HG03342 (cell line): ENCODE results near the gene PYY.
"Not testable (repeated sequence)": the region's sequence is repeated elsewhere in the genome, so short reads cannot be mapped to it uniquely, and the experiment has no call there.

ENCODE experiments used
- ATAC-seq: cut with Tn5 transposase; IDR thresholded peaks from one replicate; pipeline ENCODE4 v1.9.1; 2021; ENCODE audit warnings: mild to moderate bottlenecking, moderate library complexity; ENCODE audit not compliant: unreplicated experiment

The PYY gene

DNA sequence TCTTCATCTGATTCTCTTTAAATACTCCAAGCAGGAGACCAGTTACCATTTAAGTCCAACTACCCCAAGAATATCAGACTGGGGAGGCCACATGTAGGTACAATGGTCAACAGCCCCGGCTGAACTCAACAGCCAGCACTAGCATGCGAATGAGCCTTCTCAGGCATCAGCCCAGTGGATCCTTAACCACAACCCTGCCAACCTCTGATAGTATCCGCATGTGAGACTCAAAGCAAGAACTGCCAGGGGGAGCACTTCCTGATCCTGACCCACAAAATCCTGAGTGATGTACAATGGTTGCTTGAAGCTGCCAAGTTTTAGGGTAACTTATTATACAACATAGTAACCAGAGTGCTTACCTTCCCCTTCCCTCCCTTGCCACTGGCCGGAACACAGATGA lies 4.0 kb downstream of the PYY start:
- no peak for ATAC-seq

DNA sequence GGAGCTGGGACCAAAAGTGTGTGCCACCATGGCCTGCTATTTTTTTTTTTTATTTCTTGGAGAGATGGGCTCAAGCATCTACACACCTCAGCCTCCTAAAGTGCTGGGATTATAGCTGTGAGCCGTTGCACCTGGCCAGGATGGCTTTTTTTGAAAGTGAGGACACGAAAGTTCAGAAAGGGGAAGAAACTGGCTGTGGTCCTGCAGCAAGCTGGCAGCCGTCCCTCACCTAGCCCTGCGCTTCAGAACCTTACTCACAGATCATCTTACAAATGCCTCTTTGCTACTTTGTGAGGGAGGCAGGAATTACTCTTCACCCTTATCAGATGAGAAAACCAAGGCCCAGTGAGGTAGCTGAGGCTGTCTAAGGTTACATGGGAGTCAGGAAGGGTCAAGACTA lies 7.0 kb downstream of the PYY start:
- no peak for ATAC-seq

DNA sequence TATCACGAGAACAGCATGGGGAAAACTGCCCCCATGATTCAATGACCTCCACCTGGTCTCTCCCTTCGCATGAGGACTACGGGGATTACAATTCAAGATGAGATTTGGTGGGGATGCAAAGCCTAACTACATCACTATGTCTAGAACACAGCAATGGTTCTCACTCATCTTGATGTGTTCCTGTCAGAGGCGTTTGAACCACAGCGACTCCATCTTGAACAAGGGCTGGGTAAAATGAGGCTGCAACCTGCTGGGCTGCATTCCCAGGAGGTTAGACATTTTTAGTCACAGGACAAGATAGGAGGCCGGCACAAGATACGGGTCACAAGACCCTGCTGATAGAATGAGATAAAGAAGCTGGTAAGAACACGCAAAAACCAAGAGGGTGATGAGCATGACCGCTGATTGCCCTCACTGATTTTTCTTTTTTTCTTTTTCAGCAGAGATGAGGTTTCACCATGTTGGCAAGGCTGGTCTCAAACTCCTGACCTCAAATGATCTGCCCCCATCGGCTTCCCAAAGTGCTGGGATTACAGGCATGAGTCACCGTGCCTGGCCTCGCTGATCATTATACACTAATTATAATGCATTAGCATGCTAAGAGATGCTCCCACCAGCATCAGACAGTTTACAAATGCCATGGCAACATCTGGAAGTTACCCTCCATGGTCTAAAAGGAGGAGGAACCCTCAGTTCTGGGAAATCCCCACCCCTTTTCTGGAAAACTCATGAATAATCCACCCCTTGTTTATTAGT lies 8.5 kb downstream of the PYY start:
- ATAC-seq, result no peak

- no peak for ATAC-seq
These were observed 11.6 kb downstream of the PYY start, which contains the start of gene PPY for GRCh38 chr17:43942051-43942685. PPY (minus strand) TSS chr17:43942476; CDS start chr17:43941654, 822 bp downstream.

GRCh38 chr17:43940630-43941029 lies 13.1 kb downstream of the PYY start:
- no peak for ATAC-seq

DNA sequence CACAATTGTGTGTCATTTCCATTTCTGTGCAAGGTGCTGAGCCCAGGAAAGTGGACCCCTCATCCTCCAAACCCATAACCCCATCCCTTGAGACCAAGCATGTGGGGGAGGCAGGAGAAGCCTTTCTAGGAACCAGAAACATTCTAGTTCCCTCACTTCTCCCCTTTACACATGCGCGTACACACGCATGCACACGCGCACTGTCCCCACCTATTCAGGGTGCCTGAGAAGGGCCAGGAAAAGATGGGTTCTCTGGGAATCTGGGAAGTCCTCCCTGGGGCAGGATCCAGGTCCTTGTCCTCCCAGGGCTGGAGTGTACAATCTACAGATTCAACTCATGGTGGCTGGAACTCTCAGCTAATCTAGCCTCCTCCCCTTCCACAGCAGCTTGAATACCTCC lies 13.9 kb downstream of the PYY start:
- no peak for ATAC-seq

GRCh38 chr17:43939452-43939851 lies 14.3 kb downstream of the PYY start:
- not testable (repeated sequence) for ATAC-seq

DNA sequence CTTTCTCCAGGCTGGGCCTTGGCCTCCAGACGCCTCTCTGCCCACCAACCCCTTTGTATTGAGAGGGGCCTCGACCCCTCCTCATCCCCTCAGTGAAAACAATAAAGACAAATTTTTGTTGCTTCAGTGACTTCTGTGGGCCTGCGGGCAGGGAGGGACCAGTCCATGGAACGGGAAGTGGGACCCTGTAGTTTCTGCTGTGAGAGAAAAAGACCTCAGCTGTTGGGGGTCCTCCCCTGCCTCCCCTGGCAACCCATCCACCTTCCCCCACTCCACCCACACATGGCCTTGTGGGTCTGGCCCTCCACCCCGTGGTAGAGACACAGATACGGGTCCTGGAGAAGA lies 14.9 kb downstream of the PYY start:
- no peak for ATAC-seq

GRCh38 chr17:43936434-43936833 lies 17.3 kb downstream of the PYY start:
- no peak for ATAC-seq

GRCh38 chr17:43935926-43936261 lies 17.8 kb downstream of the PYY start:
- ATAC-seq, result no peak

DNA sequence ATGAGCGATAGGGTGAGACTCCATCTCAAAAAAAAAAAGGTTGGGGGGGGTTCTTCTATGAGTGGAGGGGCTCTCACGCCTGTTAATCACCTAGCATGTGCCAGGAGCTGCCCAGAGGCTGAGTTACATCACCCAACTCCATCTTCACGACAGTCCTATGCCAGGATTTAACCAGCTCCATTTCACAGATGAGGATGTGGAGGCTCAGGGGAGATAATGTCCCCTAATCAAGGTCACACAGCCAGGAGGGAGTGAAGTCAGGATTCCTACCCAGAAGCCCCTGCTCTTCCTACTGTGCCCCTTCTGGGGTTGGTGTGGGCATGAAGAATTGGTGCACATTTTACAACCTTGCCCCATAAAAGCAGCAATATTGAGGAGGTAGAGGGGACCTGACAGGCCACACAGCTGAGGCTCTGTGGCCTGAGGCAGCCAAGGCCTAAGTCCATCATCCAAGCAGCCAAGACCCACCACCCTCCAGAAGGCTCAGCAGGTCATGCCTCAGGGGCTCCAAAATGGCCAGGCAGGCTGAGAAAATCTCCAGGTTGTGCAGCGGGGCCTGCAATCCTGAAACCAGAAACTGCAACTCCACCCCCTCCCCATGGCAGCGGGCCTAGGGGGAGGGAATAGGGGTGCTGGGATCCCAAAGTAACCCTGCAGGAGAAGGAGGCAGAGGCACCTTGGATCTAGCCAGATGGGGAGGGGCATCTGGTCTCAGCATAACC lies 18.4 kb downstream of the PYY start:
- no peak for ATAC-seq

DNA sequence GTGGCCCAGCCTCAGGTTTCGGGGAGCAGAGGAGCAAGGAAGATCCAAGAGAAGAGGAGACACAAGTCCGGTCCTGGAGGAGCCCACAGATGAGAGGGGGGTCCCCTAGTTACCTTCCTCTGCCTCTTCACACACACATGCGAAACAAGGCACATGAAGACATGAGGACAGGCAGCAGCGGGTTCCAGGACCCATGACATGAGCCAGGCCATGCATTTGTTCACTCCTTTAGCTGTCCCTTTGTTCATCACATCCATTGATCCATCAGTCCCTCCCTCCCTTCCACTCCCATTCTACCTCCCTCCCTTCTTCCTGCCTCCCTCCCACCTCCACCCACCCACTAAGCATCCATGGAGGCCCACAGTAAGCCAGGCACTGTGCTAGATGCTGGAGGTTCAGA lies 20.8 kb downstream of the PYY start:
- ATAC-seq, result no peak

GRCh38 chr17:43932357-43932756 lies 21.4 kb downstream of the PYY start:
- ATAC-seq, result no peak

DNA sequence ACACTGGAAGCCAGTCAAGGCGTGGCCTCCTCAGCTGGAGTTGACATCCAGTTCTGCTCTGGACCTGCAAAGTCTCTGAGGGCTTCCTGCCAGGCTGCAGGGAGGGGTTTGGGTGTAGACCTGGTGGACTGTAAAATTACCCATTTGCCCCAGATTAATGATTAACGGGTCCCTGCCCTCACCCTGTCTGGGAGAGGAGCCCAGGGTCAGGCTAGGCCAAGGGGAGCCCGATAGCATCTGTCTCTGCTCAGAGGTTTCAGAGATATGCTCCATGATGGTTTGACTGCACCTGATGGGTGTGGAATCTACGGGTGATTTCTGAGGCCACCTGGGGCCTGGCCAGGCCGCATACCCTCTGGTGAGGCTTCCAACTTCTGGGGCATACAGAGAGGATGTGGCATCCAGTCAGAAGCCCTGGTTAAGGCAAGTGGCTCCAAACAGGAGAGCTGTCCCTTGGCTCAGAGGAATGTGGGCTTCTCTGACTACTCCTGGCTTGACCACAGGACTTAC lies 22.6 kb downstream of the PYY start:
- ATAC-seq, result no peak

- ATAC-seq, result no peak
These were observed 25.1 kb downstream of the PYY start for GRCh38 chr17:43928609-43929008.

DNA sequence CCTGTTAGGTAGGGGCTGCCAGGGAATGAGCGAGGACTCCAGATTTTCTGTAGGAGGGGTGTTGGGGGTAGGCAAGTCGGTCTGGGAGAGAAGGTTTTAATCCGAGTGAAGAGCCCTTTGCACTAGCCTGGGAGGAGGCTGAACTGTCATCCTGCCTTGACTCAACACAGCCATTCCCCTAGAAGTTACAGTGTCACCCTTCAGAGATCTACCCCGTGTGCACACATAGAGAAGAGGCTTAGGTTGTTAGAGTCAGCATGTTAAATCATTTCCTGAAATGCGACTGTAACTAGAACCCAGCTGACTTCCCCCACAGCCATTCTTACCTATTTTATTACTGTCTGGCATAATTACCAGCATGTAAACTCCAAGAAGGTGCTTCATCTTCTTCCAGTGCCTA lies 25.8 kb downstream of the PYY start:
- not testable (repeated sequence) for ATAC-seq

GRCh38 chr17:43927060-43927864 lies 26.5 kb downstream of the PYY start:
- no peak for ATAC-seq

- ATAC-seq, result no peak
These were observed 29.2 kb downstream of the PYY start for GRCh38 chr17:43924558-43924957.

GRCh38 chr17:43920500-43921095 lies 33.1 kb downstream of the PYY start:
- ATAC-seq, result no peak

DNA sequence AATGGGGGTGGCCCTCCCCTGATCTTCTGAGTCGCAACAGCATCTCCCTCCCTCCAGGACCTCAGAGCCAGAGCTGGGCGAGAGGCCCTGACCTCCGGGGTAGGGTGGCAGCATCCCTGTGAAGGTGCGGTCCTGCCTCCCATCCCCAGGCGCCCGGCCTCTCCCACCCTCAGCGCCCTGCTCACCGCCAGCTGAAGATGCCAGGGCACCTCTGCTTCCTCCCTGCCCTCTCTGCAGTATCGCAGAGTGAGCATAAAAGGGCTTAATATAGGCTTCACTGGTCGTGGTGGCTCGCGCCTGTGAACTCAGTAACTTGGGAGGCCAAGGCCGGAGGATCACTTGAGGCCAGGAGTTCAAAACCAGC lies 35.7 kb downstream of the PYY start:
- ATAC-seq, result no peak
